A673 (cell line): ENCODE data around the gene LMF2.

Experiments used
- CTCF ChIP-seq: fragments of 300-800, 200-600 bp; sonication (generic); conservative IDR thresholded peaks from 2 replicates; pipeline ENCODE4 v1.5.1; 2017; ENCODE audit warnings: low read depth, mild to moderate bottlenecking, antibody characterized with exemption, low read length, moderate library complexity, mixed read lengths
- EZH2 ChIP-seq: fragments of 200-600 bp; sonication (generic); IDR thresholded peaks from 2 replicates; pipeline ENCODE4 v1.6.1; 2017; ENCODE audit warnings: borderline replicate concordance, low read depth, mild to moderate bottlenecking, mixed read lengths, antibody characterized with exemption, low read length; ENCODE audit not compliant: poor library complexity, severe bottlenecking

DNA sequence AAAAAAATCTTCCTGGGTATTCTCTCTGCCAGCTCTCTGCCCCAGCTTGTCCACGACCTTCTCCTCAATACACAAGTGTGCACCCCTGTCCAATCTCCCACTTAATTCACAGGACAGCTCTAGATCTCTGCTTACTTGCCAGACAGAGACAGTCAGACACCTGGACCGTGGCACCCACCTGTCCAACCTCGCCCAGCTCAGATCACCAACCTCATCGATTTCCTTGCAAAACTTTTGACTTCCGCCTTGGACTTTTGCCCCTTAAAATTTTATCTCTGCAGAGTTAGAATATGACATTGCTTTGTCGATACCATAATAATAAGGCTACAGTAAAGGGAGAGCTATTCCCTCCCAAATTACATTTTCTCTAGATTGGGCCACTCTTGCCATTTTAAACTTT, 10.4 kb downstream of the LMF2 start:
- TF ChIP-seq CTCF (no peak), EZH2 (no peak)
